EL (cell line): ENCODE measurements around the gene MARCHF11.

Experiments
- DNase-seq: peaks from one replicate; pipeline ENCODE4 v3.0.0-alpha.2; 2016

The MARCHF11 gene

DNA sequence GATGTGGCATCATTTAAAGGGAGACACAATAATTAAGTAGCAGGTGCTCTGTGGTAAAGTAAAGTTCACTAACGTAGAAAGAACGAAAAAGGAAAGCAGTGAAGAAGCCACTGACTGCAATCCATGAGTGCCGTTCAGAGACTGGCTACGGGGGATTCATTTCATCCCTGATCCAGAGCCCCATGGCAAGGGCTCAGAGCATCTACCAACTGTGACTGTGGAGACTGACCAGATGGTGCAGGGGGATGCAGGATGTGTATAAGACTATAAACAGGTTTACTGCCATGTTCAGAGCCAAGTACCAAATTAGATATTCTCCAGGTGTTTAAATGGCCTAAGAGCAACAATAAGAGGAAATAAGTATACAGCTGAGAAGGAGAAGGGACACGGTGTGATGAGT, 47.7 kb downstream of the MARCHF11 start:
- no peak for DNase-seq

DNA sequence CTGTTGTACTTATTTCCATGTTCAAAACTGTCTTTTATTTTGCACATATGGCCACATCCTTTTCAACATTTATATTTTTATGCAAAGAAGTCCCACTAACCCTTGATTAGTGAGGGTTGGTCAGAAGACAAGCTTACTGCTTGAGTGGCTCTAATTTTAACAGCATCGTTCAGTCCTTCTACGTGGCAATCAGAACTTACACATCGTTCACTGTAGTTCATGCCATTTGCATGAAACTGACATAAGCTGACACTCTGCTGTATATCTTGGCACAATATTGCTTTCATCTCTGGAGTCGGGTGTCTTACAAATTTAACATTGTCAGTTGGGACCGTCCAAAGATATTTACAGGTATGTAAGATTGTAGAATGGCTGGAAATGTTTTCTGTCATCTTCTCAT, 50.6 kb downstream of the MARCHF11 start:
- no peak for DNase-seq

DNA sequence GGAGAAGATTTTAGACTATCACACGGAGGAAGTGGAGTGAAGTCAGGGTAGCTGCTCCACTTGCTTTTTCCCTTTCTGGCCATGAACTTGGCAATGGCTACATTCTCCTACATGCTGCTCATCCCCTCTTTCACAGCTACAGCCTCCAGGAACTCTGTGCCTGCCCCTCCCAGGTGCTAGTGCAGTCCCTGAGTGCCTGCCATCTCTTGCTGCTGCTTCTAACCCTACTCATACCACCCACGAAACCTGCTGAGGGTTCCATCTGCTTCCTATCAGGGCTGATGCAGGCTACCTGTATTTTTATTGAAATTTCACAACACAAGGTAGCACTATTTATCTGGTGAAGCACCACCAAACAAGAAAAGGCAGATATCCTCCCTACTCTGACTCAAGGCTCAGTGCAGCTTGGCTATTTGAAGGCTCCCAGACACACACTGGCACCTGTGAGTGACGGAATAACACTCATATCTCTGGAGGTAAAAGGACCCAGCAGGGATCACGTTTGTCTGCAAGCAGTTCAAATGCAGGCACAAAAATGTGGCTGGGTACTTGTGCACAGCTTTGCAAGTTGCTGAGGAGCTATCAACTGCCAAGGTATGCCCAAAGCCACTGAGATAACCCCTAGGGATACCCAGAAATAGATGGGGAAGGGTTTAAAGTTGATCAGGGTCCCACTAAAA, 51.6 kb downstream of the MARCHF11 start:
- no peak for DNase-seq

- no peak for DNase-seq
Measured at GRCh38 chr5:16120579-16120978, 59.0 kb downstream of the MARCHF11 start.

DNA sequence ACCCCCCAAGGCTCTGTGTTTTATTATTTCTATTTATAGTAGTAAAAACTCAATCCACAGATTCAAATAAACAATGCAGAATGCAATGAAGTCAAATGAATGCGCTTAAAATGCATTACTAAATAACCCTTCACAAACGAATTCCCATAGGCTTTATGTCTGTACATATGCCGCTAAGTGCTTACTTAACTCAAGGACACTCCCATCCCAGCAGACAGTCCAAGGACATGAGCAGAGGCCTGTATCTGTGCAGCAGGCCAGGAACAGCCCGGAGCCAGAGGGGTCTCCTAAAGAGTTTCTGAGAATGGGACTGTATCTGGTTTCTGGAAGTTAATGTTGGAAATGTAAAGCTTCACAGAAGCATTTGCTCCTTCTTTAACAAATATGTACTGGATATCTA, 59.8 kb downstream of the MARCHF11 start:
- DNase-seq: no peak

- DNase-seq: no peak
Measured at GRCh38 chr5:16115140-16115539, 64.5 kb downstream of the MARCHF11 start.

GRCh38 chr5:16108418-16108817, 71.2 kb downstream of the MARCHF11 start:
- DNase-seq: no peak

GRCh38 chr5:16104961-16105360, 74.6 kb downstream of the MARCHF11 start:
- DNase-seq: no peak

- no peak for DNase-seq
Measured at GRCh38 chr5:16095612-16096011, 84.0 kb downstream of the MARCHF11 start.

DNA sequence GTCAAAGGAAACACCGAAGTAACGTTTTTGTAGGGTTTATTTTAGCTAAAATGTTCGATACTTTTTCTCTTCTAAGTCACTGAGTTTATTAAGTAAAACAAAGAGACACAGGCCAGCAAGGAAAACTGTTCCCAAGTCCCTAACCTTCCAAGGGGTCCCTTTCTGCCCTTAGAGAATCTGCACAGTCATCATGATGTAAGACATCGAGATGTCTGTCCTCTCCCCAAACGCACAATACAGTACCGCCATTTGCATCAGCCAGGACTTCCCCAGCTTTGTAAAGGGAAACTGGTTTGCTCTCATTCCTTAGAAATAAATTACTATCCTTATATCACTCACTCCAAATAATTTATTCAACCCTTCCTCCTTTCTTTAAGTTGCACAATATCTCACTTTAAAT, 89.3 kb downstream of the MARCHF11 start:
- no peak for DNase-seq

DNA sequence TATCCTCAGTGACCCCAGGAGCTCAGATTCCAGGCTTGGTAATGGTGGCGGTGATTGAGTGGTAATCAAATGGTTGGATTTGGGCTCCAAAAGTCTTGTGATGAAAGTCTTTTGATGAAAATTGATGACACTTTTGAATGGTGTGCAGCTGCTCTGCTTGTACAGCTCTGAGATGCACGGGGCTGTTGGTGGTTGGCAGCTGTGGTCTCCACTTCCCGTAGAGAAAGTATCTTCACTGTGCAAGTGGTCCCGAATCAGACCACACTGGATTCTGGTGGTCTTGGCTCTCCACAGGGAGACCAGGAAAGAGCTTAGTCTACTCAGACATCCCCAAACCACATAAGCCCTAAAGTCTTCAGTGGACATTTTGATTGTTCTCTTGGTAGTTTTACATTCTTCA, 96.6 kb downstream of the MARCHF11 start:
- no peak for DNase-seq

DNA sequence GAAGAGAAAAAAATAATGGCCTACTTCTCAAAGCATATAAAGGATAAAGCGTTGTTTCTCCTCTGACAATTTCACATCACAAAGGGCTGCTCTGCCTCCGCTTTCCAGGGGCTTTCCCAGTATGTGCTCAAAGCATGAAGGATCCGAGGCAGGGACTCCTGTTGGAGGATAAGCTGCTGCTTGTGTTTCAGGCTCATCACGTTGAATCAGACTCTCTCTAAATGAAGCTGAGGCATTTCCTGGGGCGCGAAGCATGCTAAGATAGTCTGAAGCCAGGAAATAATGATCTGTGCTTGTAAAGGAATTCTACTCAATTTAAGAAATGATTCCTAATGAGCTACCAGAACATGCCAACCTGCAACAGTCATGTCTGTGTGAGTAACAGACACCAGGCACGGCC, 97.5 kb downstream of the MARCHF11 start:
- peak; percentile 36 for DNase-seq

DNA sequence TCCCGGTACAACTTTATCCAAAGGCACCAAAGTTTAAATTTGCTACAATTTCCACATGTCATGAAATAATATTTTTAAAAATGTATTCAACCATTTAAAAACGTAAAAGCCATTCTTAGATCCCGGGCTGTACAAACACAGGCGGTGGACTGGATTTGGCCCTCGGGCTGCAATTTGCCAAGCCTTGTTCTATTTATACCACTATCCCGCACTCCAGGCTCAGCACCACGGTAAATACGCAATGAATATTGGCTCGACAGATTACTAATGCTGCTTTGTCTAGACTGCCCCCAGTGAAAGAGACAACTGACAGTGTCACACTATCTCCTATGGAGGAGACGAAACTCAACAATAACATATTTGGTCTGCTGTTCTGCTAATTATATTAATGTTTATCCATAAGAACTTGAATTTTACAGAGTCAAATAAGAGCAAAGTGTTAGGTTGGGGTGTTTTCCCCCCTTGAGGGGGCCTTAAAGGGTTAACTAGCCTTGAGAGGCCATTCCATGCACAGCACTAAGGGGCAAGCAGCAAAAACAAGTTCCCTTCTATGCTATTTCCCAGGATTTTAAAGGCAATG, 98.1 kb downstream of the MARCHF11 start:
- DNase-seq: no peak

DNA sequence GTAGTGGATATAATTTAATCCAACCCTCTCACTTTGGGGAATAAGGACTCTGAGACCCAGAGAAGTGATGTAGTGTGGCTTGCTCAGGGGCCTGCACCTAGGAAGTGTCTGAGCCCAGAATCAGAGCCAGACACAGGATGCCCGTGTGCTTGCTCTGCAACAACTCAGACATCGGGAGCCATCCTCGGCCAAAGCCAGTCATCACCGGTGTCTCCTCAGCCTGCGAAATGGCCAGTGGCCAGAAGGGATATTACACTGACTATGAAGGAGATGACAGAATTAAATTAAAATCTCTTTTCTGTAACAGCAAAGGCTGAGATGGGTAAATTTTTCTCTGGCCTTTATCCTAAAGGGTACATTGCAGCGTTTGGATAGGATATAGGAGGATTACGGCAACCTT, 102.9 kb downstream of the MARCHF11 start:
- no peak for DNase-seq

DNA sequence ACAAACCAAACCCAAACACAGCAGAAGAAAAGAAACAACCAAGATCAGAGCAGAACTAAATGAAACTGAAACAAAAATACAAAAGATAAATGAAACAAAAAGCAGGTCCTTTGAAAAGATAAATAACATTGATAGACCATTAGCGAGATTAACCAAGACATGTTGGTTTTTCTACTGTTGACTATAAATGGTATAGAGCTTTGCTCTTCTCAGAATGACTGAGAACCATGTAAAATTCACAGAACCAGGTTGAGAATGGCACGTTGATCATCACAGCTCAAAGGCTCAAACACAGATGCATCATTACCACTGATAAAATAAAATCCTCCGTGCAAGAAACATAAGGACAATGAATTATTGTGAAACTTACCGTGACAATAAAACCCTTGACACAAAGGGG, 105.2 kb downstream of the MARCHF11 start:
- no peak for DNase-seq

DNA sequence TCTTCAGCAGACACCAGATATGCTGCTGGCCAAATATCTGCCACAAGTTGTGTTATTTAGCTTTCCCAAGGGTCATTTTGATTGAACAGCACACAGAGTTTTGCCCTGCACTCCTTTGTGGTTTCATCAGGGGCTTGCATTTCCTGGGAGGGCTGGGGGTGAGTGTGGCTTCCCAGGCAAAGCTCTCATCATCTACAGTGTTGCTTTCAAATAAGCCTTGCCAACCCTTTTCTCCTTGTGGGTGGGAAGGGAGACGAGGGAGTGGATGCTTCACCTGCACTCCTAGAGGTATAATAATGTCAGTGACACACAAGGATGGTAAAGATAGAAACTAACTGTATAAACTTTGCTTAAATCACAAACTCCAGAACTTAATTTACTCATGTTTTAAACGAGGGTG, 107.0 kb downstream of the MARCHF11 start:
- no peak for DNase-seq

DNA sequence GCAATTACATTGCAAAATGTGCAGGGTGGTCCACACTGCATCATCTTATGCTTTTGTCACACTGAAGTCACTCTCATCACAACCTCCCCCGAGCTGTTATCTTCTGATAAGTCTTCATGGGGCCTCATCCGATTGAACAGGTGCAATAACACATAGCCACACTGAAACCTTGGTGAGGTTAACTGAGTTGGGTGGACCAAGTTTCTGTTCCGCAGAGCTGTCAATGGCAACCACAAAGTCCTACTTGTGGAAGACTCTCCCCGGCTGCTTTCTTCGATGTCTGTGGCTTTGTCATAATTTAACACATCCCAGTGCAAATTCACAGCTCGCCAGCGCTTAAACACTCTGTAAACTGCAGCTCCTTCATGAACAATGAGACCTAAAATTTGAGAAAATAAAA, 112.2 kb downstream of the MARCHF11 start:
- DNase-seq: no peak

DNA sequence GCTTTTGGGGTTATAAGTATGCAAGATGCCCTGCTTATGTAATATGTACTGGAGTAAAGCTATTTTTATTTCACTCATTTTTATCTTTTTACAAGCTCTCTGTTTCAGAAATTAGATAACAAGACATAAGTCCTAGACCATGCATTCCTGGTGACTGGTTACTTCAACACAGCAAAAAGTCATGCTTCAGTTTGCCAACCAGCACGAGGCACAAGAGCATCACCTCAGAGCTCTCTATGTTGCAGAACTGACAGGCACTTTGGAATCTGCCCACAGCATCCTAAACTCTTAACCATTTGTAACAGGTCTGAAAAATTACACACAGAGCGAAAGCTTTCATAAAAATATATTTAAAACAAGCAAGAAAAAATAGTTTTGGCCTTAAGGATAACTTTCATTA, 112.8 kb downstream of the MARCHF11 start:
- DNase-seq: no peak

DNA sequence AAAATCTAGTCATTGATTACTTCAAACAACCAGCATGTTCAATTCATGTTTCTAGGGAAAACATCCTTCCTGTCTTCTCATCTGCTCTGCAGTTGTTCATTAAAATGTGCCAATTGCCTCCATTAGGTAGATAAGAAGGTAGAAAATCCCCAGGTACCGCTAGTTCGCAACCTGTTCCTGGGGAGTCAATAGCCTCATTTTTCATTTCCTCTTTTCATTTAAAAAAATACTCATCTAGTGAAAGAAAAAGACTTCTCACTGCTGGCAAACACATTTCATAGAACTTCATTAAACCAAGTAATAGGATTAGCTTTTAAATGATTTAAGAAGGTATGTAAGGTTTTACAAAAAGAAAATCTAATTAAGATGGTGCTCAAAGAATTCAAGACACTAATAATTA, 113.3 kb downstream of the MARCHF11 start:
- DNase-seq: no peak

- DNase-seq: peak; percentile 42
Measured at GRCh38 chr5:16065831-16066230, 113.8 kb downstream of the MARCHF11 start.

DNA sequence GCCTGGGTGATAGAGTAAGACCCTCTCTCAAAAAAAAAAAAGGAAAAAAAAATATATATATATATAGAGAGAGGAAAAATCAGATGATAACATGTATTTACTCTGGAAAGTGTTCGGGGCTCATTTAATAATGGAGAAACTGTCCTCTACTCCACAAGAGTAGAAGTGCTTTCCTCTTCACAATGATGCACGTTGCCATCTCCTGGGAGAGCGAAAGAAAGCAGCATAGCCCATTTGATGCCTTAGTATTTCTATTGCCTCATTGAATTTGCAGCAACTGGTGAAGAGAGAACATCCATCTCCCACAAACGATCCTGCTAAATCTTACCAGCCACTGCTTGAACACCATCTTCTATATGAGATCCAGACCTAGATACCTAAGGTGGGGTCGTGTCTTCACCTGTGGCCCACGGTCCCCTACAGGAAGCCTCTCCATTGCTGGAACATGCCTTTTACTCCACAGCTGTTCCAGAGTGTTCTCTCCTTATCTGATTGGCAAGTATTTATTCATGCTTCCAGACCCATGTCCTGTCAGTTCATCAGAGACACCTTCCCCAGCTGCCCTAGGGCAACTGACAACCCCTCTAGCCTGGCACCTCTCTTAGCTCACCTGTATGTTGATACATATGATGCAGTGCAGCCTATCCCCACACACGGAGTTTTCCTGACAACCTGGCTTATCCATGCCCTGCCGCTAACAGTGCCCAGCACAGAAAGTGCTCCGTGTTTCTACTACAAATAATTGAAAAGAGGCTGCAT, 115.3 kb downstream of the MARCHF11 start:
- DNase-seq: no peak

DNA sequence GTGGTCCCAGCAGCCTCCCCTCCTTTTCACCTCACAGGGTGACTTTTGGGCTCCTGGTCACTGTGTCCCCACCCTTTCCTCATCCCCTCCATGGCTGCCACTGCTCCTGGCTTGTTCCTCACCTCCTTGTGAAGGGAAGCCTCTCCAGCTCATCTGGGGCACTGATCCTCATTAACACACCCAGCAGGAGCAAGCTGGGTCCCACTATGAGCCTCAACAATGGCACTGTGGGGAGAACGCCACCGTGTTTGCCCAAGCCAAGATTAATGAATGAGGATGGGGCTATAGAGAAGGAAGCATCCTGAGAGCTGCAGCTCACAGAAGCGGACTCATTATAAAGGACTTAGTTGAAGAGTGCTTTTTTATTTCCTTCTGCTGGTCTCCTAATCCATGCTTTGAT, 118.4 kb downstream of the MARCHF11 start:
- DNase-seq: no peak

- peak; percentile 74 for DNase-seq
Measured at GRCh38 chr5:16057277-16057676, 122.3 kb downstream of the MARCHF11 start.

DNA sequence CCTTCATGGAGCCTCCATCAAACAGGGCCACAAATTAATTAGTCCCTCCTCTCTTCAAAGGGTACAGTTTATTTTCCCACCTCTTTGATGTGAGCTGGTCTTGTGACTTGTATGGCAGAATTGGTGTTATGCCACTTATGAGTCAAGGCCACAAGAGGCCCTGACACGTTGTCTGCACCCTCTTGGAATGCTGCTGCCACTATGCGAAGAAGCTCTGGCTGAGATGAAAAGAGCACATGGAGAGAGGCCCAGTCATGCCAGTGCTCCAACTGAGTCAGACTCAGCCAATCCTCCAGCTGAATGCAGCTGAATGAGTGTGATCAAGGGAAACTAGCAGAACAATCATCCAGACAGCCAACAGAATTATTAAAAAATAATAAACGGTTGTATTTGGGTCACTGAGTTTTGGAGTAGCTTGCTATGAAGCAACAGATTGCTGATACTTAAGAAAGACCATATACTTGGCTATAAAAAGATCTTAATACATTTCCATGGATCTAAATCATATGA, 128.3 kb downstream of the MARCHF11 start:
- DNase-seq: peak; percentile 74
